ENCODE measurements around the gene VGLL4. TPM values are rescaled to one million over a fixed set of nuclear protein-coding genes. Genes with fewer than 3 reads are reported as not detected.

Gene VGLL4
- total RNA-seq, 1 donor from 2014 or later: 82.6 TPM

DNA sequence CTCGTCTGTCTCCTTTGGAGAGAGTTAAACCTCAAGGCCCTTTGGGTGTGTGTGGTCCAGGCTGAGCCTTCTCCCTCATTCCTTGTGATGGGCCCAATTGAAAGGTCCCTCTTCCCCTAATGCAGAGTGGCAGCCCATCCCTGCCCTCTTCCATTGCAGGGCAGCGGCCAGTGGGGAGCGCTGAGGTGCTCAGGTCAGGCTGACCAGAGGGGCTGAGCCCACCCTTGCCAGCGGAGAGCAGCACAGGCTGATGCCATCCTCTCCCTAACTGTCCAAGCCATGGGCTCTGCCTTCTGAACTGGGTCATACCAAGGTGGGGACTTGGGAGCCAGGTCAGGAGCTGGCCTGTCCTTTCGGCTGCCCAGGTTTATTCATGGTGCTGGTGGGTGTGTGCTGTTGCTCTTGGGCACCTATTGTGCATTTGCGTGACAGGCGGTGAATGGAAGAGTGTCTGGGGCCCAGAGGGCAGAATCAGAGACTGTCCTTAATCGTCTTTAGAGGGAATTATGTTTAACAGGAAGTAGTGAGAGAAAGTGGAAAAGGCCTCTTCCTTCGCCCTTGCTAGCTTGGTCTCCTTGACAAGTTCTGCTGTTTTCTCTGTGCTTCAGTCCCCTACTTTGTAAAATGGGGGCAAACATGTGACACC lies 96.9 kb downstream of the VGLL4 start:
- peaks cover 9% of the 10 kb centered on the region for H3K4me1 ChIP-seq
- H3K27ac Mint-ChIP-seq: peak overlapping the region; percentile 50
- H3K4me3 Mint-ChIP-seq: peak overlapping the region; percentile 27
- no peaks in the 10 kb centered on the region for H3K27me3 ChIP-seq
- H3K36me3 ChIP-seq: no peaks in the 10 kb centered on the region
- no peaks in the 10 kb centered on the region for H3K79me2 ChIP-seq (ENCODE audit: low read depth)
- H3K9ac ChIP-seq: no peak overlapping the region
- H4K20me1 ChIP-seq (ENCODE audit: low read depth): no peaks in the 10 kb centered on the region
- TF ChIP-seq EZH2 (IDR thresholded peaks at IDR 0.05): no peak
- no peak for TF ChIP-seq EZH2phosphoT487 (IDR thresholded peaks at IDR 0.05)
- TF ChIP-seq, protein P1, sequence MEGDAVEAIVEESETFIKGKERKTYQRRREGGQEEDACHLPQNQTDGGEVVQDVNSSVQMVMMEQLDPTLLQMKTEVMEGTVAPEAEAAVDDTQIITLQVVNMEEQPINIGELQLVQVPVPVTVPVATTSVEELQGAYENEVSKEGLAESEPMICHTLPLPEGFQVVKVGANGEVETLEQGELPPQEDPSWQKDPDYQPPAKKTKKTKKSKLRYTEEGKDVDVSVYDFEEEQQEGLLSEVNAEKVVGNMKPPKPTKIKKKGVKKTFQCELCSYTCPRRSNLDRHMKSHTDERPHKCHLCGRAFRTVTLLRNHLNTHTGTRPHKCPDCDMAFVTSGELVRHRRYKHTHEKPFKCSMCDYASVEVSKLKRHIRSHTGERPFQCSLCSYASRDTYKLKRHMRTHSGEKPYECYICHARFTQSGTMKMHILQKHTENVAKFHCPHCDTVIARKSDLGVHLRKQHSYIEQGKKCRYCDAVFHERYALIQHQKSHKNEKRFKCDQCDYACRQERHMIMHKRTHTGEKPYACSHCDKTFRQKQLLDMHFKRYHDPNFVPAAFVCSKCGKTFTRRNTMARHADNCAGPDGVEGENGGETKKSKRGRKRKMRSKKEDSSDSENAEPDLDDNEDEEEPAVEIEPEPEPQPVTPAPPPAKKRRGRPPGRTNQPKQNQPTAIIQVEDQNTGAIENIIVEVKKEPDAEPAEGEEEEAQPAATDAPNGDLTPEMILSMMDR (IDR thresholded peaks at IDR 0.05): no peak
- no peaks in the 10 kb centered on the region for H3K9me3 ChIP-seq (ENCODE audit: low read depth)
- no peak overlapping the region for H3K27ac ChIP-seq
- no peak overlapping the region for H2AFZ ChIP-seq (replicated peaks)
- H3F3A ChIP-seq (ENCODE audit: low read depth): no peaks in the 10 kb centered on the region
- no peak overlapping the region for H3K4me3 ChIP-seq
- H3K4me2 ChIP-seq: no peak overlapping the region
- DNase-seq (ENCODE audit: low spot score): no peak
- peaks cover 20% of the 10 kb centered on the region for H3K9me3 Mint-ChIP-seq
- H3K27me3 Mint-ChIP-seq (ENCODE audit: insufficient read depth, low read depth): peaks cover 9% of the 10 kb centered on the region
- peaks cover 30% of the 10 kb centered on the region for H3K36me3 Mint-ChIP-seq
- H3K4me1 Mint-ChIP-seq: peaks cover 35% of the 10 kb centered on the region

DNA sequence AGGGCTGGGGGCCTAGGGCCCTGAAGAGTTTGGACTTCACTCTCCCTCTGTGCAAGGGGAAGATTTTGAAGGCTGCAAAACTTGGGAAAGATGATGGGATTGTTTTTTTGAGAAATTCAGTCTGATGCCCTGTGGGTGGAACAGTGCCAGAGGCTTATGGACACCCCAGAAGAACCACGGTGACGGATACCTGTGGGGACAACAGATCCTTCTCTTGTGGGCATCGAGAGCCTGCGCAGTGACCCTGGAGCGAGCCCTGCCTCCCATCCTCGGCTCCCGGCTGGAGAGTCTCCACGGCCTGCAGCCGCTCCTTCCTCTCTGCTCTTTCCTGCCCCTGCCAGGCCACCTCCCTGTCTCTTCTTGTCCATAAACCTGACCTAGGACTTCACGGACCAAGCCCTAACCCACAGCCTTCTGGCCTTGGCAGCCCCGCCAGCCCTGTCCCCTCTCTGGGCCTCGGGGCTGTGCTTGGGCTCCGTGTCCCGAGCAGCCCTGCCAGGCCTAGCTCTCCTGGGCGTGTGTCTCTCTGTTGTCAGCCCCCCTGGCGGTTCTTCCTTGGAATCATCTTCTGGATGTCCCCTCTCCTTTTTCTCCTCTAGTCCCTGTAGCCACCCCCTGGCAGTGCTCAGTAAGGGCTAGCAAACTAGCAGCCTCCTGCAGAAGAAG lies 98.4 kb downstream of the VGLL4 start:
- peaks cover 9% of the 10 kb centered on the region for H3K27me3 Mint-ChIP-seq (ENCODE audit: insufficient read depth, low read depth)
- H3K27ac ChIP-seq: no peak overlapping the region
- TF ChIP-seq EZH2phosphoT487 (IDR thresholded peaks at IDR 0.05) (no peak), EZH2 (IDR thresholded peaks at IDR 0.05) (no peak)
- TF ChIP-seq, protein P1 (IDR thresholded peaks at IDR 0.05): no peak
- H3K9me3 Mint-ChIP-seq: peaks cover 11% of the 10 kb centered on the region
- peak overlapping the region; percentile 90 for H3K27ac Mint-ChIP-seq
- no peaks in the 10 kb centered on the region for H3K79me2 ChIP-seq (ENCODE audit: low read depth)
- H3K36me3 ChIP-seq: no peaks in the 10 kb centered on the region
- no peak overlapping the region for H3K4me3 ChIP-seq
- no peak overlapping the region for H2AFZ ChIP-seq (replicated peaks)
- H3K27me3 ChIP-seq: no peaks in the 10 kb centered on the region
- peaks cover 31% of the 10 kb centered on the region for H3K4me1 Mint-ChIP-seq
- H3K9me3 ChIP-seq (ENCODE audit: low read depth): no peaks in the 10 kb centered on the region
- peaks cover 23% of the 10 kb centered on the region for H3K36me3 Mint-ChIP-seq
- no peak overlapping the region for H3K9ac ChIP-seq
- H3K4me1 ChIP-seq: peaks cover 9% of the 10 kb centered on the region
- H3K4me3 Mint-ChIP-seq: no peak overlapping the region
- peak overlapping the region; percentile 3 for H3K4me2 ChIP-seq
- H4K20me1 ChIP-seq (ENCODE audit: low read depth): no peaks in the 10 kb centered on the region
- no peaks in the 10 kb centered on the region for H3F3A ChIP-seq (ENCODE audit: low read depth)
- no peak for DNase-seq (ENCODE audit: low spot score)

- Histone ChIP-seq H3K9ac (no peak overlapping the region), H4K20me1 (ENCODE audit: low read depth) (no peaks in the 10 kb centered on the region), H3F3A (ENCODE audit: low read depth) (no peaks in the 10 kb centered on the region), H2AFZ (replicated peaks) (no peak overlapping the region), H3K9me3 (ENCODE audit: low read depth) (no peaks in the 10 kb centered on the region), H3K36me3 (no peaks in the 10 kb centered on the region), H3K4me2 (peak overlapping the region; percentile 3), H3K79me2 (ENCODE audit: low read depth) (no peaks in the 10 kb centered on the region), H3K27me3 (no peaks in the 10 kb centered on the region), H3K4me1 (peaks cover 9% of the 10 kb centered on the region), H3K27ac (no peak overlapping the region), H3K4me3 (no peak overlapping the region)
- Mint-ChIP-seq H3K36me3 (peaks cover 25% of the 10 kb centered on the region), H3K27ac (peak overlapping the region; percentile 90), H3K4me3 (no peak overlapping the region), H3K4me1 (peaks cover 34% of the 10 kb centered on the region), H3K27me3 (ENCODE audit: insufficient read depth, low read depth) (peaks cover 8% of the 10 kb centered on the region), H3K9me3 (peaks cover 8% of the 10 kb centered on the region)
- DNase-seq (ENCODE audit: low spot score): peak; percentile 55
- TF ChIP-seq EZH2 (IDR thresholded peaks at IDR 0.05) (no peak), EZH2phosphoT487 (IDR thresholded peaks at IDR 0.05) (no peak)
- TF ChIP-seq, protein P1 (IDR thresholded peaks at IDR 0.05): no peak
Measured at GRCh38 chr3:11544412-11545181, 99.1 kb downstream of the VGLL4 start.

Data from neural progenitor cell (in vitro differentiated cells).